OCI-M2 (cell line): ENCODE data around the gene MCCD1.
A peak's percentile ranks its signal among the peaks of the same experiment; 100 is the strongest.

Experiments used
- DNase-seq: peaks from one replicate; lab custom pipeline; 2025; ENCODE audit not compliant: unreplicated experiment; lab: John Stamatoyannopoulos, UW

MCCD1 gene

GRCh38 chr6:31541658-31542521 is 13.1 kb downstream of the MCCD1 start, which contains the start of gene DDX39B:
Gene DDX39B, minus strand, starts transcription at chr6:31542003. Its CDS starts 1,471 bp downstream, at chr6:31540532.
- DNase-seq, result peak; percentile 88

- no peak for DNase-seq
Observed at GRCh38 chr6:31543639-31544038, 14.9 kb downstream of the MCCD1 start.

GRCh38 chr6:31544676-31545075 is 15.9 kb downstream of the MCCD1 start:
- no peak for DNase-seq

- DNase-seq, result no peak
Observed at GRCh38 chr6:31545291-31545690, 16.5 kb downstream of the MCCD1 start.

- DNase-seq, result peak; percentile 76
Observed at GRCh38 chr6:31546339-31546957, 17.7 kb downstream of the MCCD1 start, which contains the start of gene ATP6V1G2. Gene ATP6V1G2, minus strand, starts transcription at chr6:31546608. Its CDS starts 49 bp downstream, at chr6:31546559.

- DNase-seq, result peak; percentile 86
Observed at GRCh38 chr6:31546958-31547726, 18.4 kb downstream of the MCCD1 start, which contains the start of gene NFKBIL1. Gene NFKBIL1, plus strand, starts transcription at chr6:31547608. Its CDS starts 87 bp downstream, at chr6:31547695.

- no peak for DNase-seq
Observed at GRCh38 chr6:31547727-31548543, 19.2 kb downstream of the MCCD1 start.

GRCh38 chr6:31548544-31548873 is 19.7 kb downstream of the MCCD1 start:
- DNase-seq, result no peak

- DNase-seq, result peak; percentile 65
Observed at GRCh38 chr6:31551371-31551770, 22.6 kb downstream of the MCCD1 start.

- DNase-seq, result no peak
Observed at GRCh38 chr6:31556307-31556706, 27.5 kb downstream of the MCCD1 start.

- no peak for DNase-seq
Observed at GRCh38 chr6:31557443-31558317, 28.9 kb downstream of the MCCD1 start.

GRCh38 chr6:31558318-31558625 is 29.5 kb downstream of the MCCD1 start:
- no peak for DNase-seq

GRCh38 chr6:31558631-31559500 is 30.1 kb downstream of the MCCD1 start:
- DNase-seq, result no peak

GRCh38 chr6:31559606-31559957 is 30.8 kb downstream of the MCCD1 start:
- DNase-seq, result no peak

- DNase-seq, result peak; percentile 57
Observed at GRCh38 chr6:31559958-31560696, 31.4 kb downstream of the MCCD1 start.

GRCh38 chr6:31560697-31561058 is 31.9 kb downstream of the MCCD1 start:
- no peak for DNase-seq

GRCh38 chr6:31567531-31568370 is 39.0 kb downstream of the MCCD1 start:
- no peak for DNase-seq
